SH-SY5Y (cell line): Measurements from ENCODE around the gene GALNTL6.

Source experiments
- GATA2 ChIP-seq: IDR thresholded peaks from 2 replicates; pipeline ENCODE4 v1.6.1; 2011; ENCODE audit warnings: mild to moderate bottlenecking, low read depth, low read length
- GATA3 ChIP-seq: IDR thresholded peaks from 2 replicates; pipeline ENCODE4 v1.6.1; 2011; ENCODE audit warnings: low read depth, mild to moderate bottlenecking, low read length, moderate library complexity

DNA sequence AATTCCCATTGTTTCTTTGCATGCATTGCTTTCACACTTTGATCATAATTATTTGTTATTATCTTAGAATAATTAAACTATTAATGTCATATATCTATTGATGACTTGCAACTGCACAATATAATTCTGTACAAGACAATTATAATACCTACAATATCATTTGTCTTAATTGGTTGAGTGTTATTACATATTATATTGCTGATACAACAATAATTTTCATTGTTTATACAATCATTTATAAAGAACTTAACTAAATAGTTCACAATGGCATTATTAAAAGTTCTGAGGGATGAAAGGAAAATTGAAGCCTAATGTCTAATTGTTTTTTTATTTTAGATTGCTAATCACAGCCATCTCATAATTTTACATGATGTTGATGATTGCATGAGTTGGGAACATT lies 227.6 kb downstream of the GALNTL6 start:
- no peak for TF ChIP-seq GATA2
- no peak for TF ChIP-seq GATA3
